Stimulated activated CD4-positive, alpha-beta T cell treated with anti-CD3 and anti-CD28 coated beads, TNF-alpha, amount 100 ng/mL, for 24 hours (primary cell): ENCODE results near the gene ZBTB16.

Experiments used
- DNase-seq, 3 experiments: peaks; one replicate each; pipeline ENCODE4 v3.0.0-alpha.2; 2020; ENCODE audit warnings: low read depth in 3 of 3

Gene ZBTB16

DNA sequence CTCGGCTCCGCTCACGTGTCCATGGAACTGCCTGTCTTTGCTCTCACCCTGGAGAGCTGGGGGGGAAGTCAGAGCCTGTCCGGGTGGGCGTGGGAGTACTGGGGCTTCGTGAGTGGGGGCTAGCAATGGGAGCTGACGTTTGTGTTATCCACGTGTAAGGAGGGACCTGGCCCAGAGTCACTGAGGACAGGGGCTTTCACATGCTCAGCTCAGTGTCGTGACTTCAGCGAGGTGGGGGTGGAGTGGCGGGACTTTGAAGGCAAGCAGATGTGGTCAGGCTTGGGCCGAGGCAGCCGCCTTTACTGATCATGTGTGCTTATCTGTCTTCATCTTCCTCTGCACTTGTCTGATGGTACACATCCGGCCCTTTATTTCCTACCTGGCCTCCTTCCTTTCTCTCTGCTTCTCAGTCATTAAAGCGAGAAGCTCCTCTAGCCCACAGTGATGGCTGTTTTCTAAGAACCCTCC is 123.6 kb downstream of the ZBTB16 start:
- DNase-seq, result peak in 2 of 3 experiments; percentile 22 to 47

DNA sequence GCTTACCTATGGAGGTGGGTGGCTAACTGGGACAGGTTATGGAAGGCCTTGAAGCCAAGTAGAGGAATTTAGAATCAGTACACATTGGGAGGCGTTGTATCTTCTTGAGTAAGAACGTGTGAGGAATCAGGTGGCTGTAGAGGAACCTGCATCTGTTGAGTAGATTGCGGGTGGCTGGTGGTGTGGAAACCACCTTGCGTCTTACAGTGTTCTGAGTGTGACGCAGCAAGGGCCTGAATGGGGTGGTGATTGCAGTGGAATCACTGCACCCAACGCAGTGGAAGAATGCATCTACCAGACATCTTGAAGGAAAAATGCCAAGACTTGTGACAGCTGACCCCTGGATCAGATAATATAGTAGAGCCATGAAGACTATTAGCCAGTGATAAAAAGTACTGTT is 125.9 kb downstream of the ZBTB16 start:
- no peak for DNase-seq

GRCh38 chr11:114187173-114187572 is 127.7 kb downstream of the ZBTB16 start:
- no peak for DNase-seq

- no peak for DNase-seq
These were observed 129.5 kb downstream of the ZBTB16 start for GRCh38 chr11:114188851-114189570.

GRCh38 chr11:114190630-114191029 is 131.1 kb downstream of the ZBTB16 start:
- DNase-seq, result no peak

- DNase-seq, result no peak
These were observed 132.4 kb downstream of the ZBTB16 start for GRCh38 chr11:114191893-114192292.

GRCh38 chr11:114192841-114193389 is 133.4 kb downstream of the ZBTB16 start:
- DNase-seq, result no peak

GRCh38 chr11:114193730-114194679 is 134.5 kb downstream of the ZBTB16 start:
- no peak for DNase-seq

- DNase-seq, result no peak
These were observed 135.2 kb downstream of the ZBTB16 start for GRCh38 chr11:114194702-114195101.

- no peak for DNase-seq
These were observed 135.6 kb downstream of the ZBTB16 start for GRCh38 chr11:114195151-114195550.

DNA sequence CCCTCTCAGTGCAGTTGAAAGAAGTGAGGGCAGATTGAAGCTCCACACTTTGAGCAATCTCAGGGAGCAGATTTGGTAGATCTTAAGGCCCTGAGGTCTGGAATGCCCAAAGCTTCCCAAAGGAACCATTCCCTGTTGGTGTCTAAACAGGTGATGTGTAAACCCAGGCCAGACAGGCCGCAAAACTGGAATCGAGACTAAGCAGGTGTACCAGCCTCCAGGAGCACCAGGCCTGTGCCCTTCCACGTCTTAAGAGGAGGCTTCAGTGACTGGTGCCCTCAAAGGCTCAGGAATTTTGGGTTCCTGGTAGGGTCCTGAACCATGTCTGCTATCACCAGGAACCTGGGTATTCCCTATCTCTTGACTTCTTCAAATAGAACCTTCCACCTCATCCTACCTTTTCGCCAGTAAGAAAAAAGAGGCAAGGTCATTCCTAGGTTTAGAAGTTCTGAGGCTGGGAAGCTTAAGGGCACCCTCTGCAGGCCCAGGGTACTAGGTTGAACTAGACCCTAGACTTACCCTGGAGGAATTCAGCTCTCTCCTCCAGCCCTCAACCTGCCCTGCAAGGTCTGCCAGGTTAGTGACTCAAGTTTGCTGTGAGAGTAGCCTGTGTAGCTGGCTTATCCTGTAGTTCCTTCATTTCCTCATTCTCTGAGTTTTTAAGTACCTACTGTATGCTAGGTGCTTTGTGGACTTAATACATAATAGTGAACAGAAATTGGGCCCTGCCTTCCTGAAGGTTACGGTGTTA is 136.6 kb downstream of the ZBTB16 start:
- no peak for DNase-seq

DNA sequence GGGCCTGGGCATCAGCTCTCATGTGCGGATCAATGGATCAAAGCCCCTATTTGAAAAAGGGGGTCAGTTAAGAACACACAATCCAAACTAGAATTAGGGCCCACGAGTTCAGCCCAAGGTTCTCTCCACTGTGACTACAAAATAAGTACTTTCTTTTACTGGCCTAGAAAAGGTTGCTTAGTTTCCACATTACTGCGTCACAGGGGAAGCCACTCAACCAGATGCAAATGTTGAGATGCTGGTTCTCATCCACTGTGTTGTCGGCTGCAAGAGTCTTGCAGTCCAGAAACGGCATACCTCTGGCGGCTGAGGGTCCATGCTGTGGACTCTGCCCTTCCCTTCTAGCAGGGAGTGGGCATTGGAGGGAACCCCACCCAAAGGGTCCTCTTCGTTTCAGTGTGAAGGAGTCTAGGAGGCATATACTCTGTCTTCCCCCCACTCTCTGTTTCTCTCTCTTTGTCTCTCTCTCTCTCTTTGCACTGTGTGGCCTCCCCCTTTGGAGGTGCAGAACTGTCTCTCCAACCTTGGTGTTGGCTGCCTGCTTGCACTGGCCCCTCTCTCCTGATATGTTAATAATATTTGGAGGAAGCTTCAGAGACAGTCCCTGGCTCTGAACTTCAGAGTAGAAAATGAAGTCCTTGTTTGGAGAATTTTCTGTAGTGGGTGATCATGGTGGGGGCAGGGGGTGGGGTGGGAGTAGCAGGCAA is 137.6 kb downstream of the ZBTB16 start:
- no peak for DNase-seq

GRCh38 chr11:114197799-114198500 is 138.4 kb downstream of the ZBTB16 start:
- DNase-seq, result no peak

DNA sequence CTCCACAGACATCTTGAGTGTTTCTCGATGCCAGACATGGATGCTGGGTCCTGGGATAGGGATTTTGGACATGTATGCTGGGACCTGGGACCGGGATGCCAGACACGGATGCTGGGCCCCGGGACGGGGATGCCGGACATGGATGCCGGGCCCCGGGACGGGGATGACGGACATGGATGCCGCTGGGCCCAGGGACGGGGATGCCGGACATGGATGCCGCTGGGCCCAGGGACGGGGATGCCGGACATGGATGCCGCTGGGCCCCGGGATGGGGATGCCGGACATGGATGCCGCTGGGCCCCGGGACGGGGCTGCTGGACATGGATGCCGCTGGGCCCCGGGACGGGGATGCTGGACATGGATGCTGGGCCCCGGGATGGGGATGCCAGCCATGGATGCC is 139.5 kb downstream of the ZBTB16 start:
- no peak for DNase-seq

DNA sequence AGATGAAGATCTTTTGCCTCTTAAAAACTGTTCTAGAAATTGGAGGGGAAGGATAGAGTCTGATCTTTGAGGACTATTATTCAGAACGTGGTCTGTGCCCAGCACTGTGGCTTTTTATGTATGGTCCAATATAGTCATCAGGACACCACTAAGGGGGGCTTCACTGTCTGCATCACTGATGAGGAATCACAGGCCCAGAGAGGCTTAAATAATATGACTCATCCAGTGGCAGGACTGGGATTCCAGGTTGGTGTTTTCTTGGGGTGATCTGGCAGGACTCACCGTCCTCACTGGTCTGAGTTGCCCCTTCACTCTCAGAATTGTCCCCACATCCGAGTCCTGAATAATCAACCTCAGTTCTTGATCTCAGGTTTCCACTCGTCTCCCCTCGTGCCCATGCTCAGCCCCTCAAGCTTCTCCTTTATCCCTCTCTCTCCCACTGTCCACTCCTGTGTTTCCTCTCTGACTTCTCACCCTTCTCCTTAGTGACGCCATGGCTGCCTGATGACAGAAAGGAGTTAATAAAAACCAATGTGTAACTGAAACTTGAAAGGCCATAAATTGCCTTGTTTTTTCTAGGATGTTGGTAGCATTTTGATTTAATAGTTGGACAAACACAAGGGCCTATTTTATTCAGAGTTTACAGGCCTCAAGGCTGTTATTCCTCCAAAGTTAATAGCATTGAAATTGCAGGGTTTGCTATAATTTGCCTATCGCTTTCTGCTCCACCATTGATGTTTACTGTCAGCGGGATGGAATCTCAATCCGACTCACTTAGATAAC is 141.0 kb downstream of the ZBTB16 start:
- no peak for DNase-seq

GRCh38 chr11:114201219-114201618 is 141.7 kb downstream of the ZBTB16 start:
- no peak for DNase-seq

DNA sequence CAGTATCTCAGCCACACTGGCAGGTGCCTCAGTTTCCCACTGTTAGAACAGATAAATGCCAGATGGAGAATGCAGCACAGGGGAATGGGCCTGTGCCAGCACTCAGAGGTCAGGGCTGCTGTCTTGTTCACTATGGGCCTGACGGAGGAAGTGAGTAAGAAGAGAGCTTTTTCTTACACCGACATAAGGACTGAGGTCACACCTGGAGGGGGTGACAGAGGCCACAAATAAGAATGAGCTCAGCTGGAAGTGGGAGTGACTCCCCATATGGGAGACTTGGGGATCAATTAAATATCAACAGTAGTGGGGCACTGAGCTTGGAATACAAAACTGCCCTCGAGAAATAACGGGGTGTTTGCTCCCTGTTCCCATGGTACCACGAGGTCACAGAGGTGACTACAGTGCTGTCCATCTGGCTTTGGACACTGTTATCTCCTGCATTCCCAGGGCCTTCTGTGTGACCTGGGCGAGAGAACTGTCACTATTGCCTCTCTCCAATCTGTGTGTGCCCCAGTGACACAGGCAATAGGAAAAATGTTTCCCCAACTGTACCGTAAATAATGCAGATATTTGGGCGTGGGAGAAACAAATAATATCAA is 142.6 kb downstream of the ZBTB16 start:
- DNase-seq, result no peak

GRCh38 chr11:114207096-114207495 is 147.6 kb downstream of the ZBTB16 start:
- DNase-seq, result no peak

DNA sequence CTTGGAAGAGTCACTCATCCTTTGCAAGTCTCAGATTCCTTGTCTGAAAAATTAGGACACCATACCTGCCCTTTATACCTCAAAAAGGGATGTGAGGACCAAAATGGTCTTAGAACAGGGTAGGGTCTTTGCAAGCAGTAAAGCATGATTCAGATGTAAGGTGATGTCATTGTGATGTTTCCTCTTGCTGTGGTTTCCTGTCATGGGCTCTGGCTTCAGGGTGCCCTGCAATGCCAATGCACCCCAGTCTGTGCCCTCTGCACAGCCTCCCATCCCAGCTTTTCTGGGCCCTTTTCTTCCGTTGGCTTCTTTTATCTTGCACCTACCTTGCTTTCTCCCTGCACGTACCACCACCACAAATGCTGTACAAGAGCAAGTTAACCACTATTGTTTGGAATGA is 148.9 kb downstream of the ZBTB16 start:
- DNase-seq, result peak in 1 of 3 experiments; percentile 4
